HPDE6-E6E7 (cell line): ENCODE results near the gene SCAPER.

Experiments used
- DNase-seq: peaks from one replicate; pipeline ENCODE4 v3.0.0; 2011; ENCODE audit warnings: missing footprints; ENCODE audit errors: extremely low spot score

Gene SCAPER

DNA sequence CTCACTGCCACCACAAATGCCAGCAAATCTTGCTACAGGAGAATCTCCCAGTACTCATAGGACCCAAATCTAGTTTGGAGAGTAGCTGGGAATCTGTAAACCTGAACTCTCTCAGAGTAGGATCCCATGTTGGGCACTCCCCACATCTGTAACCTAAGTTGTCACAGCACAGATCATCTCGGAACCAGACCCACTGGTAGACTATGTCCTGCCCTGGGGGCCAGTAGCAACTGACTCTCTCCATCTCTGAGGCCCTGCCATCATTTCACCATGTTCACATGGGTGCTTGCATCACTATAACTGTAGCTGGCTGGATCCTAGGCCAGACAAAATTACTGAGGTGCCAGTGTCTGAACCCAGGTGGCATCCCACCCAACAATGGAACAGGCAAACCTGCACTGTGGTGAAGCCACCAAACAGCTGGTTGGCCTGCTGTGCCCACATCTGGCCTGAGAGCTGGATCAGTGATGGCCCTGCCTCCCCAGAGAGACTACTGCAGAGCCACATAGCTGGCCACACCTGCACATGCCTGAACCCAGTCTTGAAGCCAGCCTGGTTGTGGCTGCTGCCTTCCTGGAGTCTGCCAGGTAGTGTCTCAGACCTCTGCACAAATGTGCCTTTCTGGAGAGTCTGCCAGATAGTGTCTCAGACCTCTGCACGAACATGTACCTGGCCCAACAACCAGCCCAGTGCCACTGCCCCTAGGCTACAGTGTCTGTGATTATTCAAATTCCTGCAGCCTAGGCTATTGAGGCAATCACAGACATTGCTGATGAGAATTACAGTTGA is 486.6 kb downstream of the SCAPER start:
- no peak for DNase-seq

DNA sequence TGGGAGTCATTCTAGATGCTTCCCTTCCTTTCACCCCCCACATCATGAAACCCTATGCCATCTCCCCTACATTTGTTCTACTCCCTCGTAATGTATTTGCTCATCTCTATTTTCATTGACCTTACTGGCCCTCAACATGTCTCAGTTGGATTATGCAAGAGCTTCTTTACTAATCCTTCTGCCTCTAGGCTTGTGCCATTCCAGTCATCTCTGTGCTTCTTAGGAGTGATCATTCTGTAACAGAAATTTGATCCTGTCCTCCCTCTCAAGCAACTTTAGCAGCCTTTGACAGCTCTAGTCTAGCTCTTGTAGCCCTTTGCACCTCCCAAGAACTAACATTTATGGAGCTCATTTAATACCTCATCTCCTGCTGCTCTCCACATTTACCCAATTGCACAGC is 503.9 kb downstream of the SCAPER start:
- peak; percentile 5 for DNase-seq

DNA sequence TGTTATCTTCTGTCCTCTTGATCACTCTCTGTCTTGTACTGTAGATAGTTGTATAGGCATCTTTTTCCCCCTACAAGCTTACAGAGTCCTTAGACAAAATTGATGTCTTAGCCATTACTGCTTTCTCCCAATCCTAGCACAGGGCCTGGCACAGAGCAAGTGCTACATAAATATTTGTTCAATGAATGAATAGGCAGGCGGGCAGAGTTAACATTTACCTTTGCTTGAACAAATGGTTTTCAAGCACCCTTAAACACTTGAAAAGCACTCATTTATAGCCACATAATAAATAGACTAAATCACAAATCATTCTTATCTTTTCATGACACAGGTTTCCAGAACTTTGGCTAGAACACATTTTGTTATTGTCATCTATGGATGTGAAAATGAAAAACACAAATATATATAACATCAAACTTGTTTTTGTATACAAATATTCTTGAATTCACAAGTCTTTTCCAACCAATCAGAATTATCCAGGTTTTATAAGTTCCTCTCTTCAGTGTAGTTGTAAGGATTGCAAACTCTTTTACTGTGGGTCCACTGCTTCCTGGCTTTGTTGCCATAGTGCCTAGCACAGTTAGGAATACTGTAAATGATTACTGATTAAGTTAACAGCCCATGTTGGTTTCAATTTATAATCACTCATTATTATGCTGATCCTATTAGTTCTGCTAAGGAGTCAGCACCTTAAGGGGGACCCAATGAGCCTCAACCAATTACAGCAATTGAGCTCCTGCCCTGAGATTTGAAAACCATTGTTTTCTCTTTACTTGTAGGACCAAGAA is 506.6 kb downstream of the SCAPER start:
- no peak for DNase-seq

DNA sequence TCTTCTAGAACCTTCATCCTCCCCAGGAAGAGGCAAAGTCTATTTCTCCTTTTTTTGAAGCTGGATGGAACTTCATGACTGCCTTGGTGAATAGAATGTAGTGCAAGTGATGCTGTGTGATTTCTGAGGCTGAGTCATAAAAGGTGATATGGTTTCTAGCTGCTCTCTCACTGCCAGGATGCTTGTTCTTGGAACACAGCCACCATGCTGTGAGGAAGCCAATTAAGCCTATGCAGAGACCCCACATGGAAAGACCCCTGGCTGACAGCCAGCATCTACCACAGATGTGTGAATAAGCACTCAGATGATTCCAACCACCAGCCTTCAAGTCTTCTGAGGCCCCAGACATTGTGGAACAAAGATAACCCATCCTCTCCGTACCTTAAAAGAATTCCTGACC is 511.5 kb downstream of the SCAPER start:
- no peak for DNase-seq

DNA sequence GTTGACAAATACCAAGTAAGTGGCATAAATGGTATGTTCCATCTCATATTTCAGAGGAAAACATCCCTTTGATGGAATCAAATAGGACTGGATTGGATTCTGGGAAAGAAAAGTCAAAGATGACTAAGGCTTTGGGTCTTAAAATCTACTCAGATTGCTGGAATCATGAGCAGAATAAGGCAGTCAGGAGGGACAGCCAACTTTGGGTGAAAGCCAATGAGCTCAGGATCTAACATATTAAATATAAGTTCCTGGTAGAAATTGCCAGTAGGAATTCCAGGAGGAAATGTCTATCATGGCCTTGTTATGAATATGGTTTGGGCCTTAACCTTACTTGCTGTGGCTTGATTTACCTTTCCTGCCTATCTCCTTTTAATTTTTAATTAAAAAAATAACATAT is 513.3 kb downstream of the SCAPER start:
- DNase-seq: no peak

DNA sequence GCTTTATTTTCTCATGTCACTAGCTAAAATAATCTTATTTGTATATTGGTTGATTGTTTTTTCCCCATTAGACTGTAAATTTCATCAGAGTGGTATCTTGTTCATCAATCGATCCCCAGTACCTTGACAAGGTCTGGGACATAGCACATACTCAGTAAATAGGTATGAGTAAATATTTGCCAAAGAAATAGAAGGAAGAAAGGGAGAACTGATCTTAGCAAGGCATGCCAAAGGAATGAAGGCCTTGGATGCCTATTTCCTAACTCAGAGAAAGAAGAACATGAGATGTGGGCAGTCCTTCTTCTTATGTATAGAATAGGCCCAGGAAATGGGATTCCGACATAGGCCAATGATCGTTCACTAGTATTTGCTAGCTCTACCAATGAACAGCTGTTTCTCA is 513.8 kb downstream of the SCAPER start:
- no peak for DNase-seq

DNA sequence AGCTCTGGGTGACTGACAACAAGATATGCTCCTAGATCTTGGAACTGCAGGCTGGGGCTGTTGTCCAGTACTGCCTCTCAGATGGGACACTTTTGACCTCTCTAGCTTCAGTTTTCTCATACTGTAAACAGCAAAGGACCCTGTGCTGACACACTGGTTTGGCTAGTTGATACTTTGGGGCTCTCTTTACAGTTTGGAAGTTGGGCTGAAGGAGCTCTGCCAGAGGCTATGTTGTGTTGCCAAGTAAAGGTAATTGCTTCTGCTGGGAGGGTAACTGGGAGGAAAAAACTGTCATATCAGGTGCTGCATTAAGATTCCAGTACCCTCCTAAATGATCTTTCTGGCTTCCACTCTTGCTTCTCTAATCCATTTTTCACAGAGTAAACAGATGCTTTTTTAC is 514.6 kb downstream of the SCAPER start:
- DNase-seq: no peak

DNA sequence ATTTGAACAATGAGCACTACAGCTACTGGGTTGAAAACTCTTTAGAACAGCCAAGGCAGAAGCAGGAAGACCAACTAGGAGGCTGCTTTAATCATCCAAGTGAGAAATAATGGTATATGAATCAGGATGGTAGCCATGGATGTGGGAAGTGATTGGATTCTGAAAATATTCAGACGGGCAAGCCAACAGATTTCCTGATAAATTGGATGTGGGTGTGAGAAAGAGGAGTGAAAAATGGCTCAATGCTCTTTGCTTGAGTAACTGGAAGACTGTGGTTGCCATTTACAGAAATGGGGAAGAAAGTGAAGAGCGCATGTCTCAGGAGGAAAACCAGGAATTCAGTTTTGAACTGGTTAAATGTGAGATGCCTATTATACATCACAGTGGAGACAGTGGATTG is 518.2 kb downstream of the SCAPER start:
- no peak for DNase-seq

DNA sequence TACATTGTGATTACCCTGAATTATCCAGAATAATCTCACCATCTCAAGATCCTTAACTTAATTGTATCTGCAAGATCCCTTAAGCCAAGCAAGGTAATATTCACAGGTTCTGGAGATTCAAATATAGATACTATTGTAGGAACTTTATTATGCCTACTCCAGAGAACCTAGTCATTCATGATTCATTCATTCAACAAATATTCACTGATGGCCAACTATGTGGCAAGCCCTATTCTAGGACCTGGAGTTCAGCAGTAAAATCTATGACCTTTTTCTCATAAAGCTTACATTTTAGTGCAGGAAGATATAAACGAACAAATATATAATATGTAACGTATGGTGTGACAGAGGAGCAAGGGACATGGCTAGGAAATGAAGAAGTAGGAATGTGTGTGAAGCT is 519.0 kb downstream of the SCAPER start:
- DNase-seq: no peak

DNA sequence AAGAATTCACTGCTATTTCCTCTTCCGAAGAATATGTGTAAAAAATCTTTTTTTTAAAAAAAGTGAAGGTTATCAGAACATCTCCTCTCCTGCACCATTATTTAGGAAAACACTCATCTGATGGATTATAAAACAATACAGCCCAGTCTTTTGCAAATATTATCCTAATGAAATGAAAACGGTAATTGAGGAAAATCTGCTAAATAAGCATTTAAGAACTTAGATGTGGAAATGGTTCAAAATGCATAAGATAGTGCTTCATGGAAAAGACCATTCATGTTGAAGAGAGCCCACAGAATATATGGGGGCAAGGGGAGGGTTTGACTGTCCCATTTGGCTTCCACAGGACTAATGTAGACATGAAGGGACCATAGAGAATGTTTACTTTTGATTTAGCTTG is 520.7 kb downstream of the SCAPER start:
- DNase-seq: no peak

DNA sequence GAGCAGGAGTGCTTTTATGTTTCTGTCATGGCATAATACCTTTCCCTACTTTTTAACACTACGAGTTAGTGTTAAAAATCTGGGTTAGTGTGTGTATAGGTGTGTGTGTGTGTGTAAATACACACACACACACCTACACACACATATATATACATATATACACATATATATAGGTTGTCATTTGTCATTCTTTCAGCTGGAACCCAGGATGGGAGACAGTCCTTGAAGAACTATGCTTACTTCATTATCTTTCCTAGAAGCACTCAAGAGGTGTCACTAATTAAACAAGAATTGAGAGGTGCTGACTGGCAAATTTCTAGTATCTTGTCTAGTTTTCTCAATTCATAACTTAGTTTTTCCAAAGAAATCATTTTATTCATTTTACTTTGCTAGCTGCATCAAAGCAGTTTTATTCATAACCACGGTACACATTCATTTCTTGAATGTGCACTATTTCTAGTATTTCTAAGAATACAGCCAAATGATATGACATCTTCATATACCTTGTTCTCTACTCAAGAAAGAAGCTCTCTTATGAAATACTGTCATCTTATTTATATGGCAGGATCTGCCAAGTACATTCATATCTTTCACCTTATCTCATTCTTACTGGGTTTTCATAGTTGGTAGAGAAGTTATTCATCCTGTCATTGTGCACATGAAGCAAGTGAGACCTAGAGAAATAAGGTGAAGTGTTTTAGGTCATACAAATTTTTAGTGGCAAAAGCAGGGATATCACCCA is 522.0 kb downstream of the SCAPER start:
- no peak for DNase-seq

DNA sequence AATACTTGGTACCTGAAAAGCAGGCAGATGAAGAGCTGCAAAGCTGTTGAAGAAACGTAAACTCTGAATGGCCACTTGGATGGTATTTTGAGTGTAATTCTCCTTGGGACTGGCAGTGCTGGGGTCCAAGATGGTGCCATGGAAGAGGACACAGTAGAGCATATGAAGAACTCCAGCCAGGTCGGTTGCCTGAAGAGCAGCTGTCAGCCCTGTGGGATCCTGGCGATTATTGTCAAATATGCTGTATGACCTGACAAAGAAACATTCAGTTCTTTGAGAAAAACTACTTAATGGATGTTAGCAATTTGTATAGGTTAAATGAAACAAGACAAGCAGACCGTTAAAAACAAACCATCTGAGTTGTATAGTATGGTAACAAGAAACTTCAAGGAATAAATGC is 523.8 kb downstream of the SCAPER start:
- DNase-seq: no peak

DNA sequence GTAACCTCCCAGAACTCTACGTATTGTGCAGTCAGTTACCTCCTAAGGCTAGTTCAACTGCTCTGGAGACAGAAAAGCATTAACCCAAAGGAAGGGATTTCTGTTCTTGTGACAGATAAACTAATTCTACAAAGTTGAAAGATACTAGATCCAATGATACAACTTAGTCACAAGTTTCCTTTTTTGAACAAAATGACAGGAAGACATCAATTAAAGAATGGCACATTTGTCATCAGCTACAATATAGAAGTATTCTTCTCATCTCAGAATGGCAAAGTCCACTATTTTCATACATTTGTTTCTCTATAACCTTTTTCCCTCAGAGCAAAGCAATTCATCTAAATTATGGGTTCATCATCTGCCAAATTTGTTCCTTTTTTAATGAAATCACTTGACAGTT is 524.9 kb downstream of the SCAPER start:
- no peak for DNase-seq

DNA sequence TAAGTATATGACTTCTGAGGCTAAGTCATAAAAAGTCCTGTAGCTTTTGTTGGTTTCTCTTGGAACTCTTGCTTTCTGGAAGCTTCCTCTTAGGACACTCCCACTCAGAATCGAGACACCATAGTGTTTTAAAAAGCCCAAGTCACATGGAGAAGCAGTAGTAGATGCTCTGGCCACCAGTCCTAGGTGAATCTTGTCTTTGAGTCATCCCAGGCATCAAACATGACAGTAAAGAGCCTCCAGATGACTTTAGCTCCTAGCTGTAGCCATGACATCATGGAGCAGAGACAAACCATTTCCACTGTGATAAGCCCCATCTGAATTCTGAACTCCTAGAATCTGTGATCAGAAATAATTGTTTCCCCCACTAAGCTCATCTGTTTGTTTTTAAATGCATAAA is 526.4 kb downstream of the SCAPER start:
- DNase-seq: no peak

DNA sequence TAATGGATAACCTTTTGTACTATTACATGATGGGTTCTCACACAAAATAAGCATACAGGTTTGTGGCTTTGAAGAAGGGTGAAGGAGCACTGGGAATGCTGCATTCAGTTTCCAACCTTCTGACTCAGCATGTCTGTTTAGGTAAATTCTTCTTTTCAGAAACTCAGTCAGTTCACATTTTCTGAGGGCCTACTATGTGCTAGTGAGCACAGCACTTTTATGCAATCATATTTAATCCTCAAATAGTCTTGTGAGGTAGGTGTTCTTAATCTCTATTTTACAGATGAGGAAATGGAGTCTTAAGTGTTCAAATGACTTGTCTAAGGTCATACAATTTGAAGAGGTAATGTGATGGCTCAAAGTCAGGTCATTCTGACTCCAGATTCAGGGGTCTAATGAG is 527.4 kb downstream of the SCAPER start:
- DNase-seq: no peak

DNA sequence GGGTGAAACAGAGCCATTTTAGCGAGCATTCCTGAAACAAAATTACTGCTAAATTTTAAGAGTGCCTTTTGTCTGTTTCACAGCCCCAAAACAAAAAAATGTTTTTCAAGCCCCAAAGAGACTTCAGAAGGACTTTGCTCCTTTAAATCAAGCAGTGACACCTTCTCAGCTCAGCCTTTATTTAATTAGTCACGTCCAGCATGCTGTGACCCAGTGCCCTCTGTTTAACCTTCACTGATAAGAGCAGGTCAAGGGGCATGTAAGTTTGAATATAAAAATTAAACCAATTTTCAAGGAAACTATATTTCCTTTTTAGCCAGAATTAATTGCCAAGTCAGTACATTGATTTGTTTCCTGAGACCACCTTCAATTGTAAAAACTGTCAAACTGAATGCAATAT is 527.9 kb downstream of the SCAPER start:
- DNase-seq: no peak

DNA sequence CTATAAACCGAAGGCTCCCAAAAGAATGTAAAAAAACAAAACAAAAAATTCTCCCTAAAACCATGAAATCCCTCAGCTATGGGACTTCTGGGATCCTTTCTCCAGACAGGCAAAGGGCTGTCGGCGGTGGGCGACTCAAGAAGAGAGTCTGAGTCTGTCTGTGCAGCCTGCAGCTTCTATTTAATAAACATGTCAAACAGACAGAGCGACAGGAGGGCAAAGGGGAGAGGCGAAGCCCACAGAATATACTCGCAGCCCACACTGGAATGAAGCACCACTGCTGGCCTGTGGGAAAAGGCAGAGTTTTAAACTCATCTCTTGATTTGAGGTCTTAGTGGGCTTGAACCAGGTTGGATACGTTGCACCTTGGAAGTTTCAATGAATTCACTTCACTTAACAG is 528.3 kb downstream of the SCAPER start:
- no peak for DNase-seq

DNA sequence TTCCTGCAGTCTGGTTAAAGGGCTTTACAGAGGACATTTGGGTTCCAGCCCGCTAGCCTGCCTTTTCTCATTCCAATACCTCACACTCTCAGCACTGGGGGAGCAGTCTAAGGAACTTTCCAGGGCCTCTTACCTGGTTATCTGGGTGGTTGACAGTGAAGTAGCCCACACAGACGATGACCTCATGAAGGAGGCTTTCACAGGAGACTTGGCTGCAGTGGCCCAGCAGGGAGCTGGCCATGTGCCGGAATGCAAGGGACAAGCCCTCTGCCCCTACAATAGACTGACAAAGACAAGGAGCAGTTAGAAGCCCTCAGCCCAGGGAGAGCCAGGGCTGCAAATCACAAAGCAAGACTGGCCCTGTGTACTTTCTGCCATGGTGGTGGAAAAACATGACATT is 529.1 kb downstream of the SCAPER start:
- no peak for DNase-seq

DNA sequence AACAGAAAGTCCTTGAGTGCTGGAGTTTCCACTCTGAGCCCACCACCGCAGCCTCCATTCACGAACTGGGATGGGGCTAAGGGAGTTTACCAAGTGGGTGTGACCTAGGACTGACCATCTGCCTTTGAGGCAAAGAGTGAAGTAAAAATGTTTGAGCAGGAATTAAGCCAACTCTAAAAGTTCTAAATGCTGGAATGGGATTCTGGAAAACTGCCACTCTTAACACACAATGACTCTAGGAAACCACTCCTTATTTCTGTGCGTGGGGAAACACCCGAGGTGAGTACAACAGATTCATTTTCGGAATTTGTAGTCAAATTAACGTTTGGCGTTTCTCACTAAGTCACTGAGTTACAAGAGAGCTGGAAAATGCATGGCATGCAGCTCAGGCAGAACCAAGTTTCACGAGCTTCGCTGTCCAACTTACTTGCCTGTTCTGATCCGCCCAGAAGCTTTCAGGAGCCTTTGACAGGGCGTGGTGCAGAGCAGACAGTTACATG is 537.0 kb downstream of the SCAPER start:
- no peak for DNase-seq

DNA sequence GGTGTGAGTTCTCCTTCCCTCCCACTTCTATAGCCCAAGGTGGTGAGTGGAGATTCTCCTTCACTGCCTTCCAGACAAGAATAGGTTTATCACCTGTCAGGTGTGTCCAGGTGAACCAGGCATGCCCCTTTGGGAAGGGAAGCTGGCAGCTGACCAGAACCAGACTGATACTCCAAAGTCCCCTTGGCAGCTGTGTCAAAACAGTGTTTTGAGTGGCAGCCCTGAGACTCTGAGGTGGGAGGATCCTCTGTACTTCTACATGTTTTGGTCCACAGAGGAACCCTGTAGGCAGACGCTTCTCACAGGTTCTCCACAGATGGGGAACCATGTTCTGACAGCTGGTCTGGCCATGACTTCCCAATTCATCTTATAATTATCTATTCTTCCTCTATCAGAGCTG is 538.4 kb downstream of the SCAPER start:
- no peak for DNase-seq

DNA sequence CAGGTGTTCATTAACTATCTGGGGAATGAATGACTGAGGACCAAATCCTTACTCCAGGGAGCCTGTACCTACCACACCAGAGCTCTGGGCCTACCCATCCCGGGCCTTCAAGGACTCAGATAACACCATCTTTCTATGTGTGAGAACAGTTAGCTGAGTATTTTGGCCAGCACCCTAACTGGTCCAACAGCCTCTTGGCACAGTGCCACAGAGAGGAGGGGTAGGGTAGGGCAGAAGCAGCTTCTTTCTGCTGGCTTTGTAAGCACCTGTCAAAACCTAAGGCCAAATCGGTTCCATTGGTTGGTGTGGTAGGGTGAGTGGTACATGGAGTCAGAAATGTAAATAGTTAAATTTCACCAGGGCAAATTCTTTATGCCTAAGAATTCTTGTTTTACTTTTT is 541.9 kb downstream of the SCAPER start:
- DNase-seq: no peak

DNA sequence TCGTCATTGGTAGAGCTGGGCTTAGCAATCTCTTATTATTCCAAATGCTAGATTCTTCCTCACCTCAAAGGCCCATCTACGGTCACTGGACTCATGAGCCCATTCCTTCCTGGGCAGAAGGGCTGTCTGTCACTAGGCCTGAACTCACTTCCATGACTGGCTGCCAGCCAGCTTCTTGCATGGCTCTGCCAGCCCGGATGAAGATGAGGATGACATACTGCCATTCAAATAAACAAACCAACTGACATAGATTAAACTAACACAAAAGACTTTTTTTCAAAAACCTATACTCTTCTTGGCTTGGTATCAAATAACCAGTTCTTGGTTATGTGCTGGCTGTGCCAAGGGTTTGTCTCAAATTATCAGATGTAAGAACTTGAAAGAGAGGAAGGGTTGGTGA is 544.7 kb downstream of the SCAPER start:
- no peak for DNase-seq

DNA sequence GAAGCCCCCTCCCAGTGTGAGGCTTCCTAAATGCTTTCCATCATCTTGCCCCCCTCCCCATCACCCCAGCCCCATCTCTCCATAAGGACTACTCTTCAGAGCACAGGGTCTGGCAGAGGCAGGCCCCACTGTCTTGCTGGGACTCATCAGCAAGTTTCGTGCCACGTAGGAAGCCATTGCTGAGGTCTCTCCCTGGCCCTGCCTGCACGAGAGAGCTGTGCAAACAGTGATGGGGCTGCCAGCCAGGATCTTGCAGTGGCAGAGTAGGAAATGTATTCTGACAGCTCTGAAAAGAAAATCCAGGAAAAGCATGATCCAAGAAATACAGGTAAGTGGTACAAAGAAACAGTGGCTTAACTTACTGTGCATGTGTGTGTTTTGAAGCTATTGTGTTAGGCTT is 546.0 kb downstream of the SCAPER start:
- no peak for DNase-seq
